Stimulated activated CD8-positive, alpha-beta memory T cell treated with anti-CD3 and anti-CD28 coated beads, Interleukin-2, amount 100 ng/mL, for 48 hours (primary cell): Measurements from ENCODE around the gene SGSM2.

Experiments
- DNase-seq, 2 donors: peaks; one replicate each; pipeline ENCODE4 v3.0.0-alpha.2; 2020; ENCODE audit warnings: low read depth in 2 of 2

The SGSM2 gene

GRCh38 chr17:2337544-2338314 is 428 bp downstream of the SGSM2 start:
- DNase-seq = peak; percentile 37 to 46

- no peak for DNase-seq
Observed at GRCh38 chr17:2338315-2338657, 985 bp downstream of the SGSM2 start.

- DNase-seq = peak; percentile 30 to 50
Observed at GRCh38 chr17:2343421-2343820, 6.1 kb downstream of the SGSM2 start.

GRCh38 chr17:2344528-2344927 is 7.2 kb downstream of the SGSM2 start:
- DNase-seq = no peak

- DNase-seq = no peak
Observed at GRCh38 chr17:2346475-2346874, 9.2 kb downstream of the SGSM2 start.

GRCh38 chr17:2347805-2348685 is 10.7 kb downstream of the SGSM2 start:
- no peak for DNase-seq

- DNase-seq = no peak
Observed at GRCh38 chr17:2351269-2351668, 14.0 kb downstream of the SGSM2 start.

- no peak for DNase-seq
Observed at GRCh38 chr17:2354311-2354710, 17.0 kb downstream of the SGSM2 start.

- DNase-seq = no peak
Observed at GRCh38 chr17:2357237-2357636, 19.9 kb downstream of the SGSM2 start.

- no peak for DNase-seq
Observed at GRCh38 chr17:2357931-2358434, 20.7 kb downstream of the SGSM2 start.

GRCh38 chr17:2361010-2361760 is 23.9 kb downstream of the SGSM2 start:
- no peak for DNase-seq

- no peak for DNase-seq
Observed at GRCh38 chr17:2362016-2362415, 24.7 kb downstream of the SGSM2 start.

GRCh38 chr17:2362416-2362815 is 25.1 kb downstream of the SGSM2 start:
- no peak for DNase-seq

- DNase-seq = no peak
Observed at GRCh38 chr17:2362881-2363280, 25.6 kb downstream of the SGSM2 start.

- no peak for DNase-seq
Observed at GRCh38 chr17:2363318-2363717, 26.0 kb downstream of the SGSM2 start.

GRCh38 chr17:2363851-2364762 is 26.8 kb downstream of the SGSM2 start:
- no peak for DNase-seq

- DNase-seq = no peak
Observed at GRCh38 chr17:2364763-2365116, 27.4 kb downstream of the SGSM2 start.

GRCh38 chr17:2365132-2365531 is 27.8 kb downstream of the SGSM2 start:
- no peak for DNase-seq

- no peak for DNase-seq
Observed at GRCh38 chr17:2366747-2367494, 29.6 kb downstream of the SGSM2 start.

- DNase-seq = no peak
Observed at GRCh38 chr17:2368359-2368758, 31.1 kb downstream of the SGSM2 start.
